ENCODE measurements around the gene LRRN1.

DNA sequence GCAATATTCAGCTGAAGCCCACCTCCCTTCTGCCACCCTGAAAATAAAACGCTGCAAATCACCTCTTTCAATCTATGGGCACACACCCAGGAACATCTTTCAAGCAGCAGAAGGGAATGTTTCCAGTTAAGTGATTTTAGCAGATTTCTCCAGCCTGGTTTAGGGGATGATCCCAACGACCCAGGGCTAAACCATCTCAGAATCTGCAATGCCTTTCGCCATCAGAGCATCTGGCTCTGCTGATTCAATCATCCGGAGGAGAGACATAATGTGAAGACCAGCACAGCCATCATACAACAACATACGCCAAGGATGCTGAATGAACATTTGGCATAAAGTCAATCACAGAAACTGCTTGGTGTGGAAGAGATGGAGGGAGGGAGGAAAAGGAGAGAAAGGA lies 15.5 kb upstream of the LRRN1 start:
- TF ChIP-seq, protein P1, sequence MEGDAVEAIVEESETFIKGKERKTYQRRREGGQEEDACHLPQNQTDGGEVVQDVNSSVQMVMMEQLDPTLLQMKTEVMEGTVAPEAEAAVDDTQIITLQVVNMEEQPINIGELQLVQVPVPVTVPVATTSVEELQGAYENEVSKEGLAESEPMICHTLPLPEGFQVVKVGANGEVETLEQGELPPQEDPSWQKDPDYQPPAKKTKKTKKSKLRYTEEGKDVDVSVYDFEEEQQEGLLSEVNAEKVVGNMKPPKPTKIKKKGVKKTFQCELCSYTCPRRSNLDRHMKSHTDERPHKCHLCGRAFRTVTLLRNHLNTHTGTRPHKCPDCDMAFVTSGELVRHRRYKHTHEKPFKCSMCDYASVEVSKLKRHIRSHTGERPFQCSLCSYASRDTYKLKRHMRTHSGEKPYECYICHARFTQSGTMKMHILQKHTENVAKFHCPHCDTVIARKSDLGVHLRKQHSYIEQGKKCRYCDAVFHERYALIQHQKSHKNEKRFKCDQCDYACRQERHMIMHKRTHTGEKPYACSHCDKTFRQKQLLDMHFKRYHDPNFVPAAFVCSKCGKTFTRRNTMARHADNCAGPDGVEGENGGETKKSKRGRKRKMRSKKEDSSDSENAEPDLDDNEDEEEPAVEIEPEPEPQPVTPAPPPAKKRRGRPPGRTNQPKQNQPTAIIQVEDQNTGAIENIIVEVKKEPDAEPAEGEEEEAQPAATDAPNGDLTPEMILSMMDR (IDR thresholded peaks at IDR 0.05 in 8 of 11, conservative IDR thresholded peaks at IDR 0.05 in 3 of 11): no peak
- no peak for TF ChIP-seq POLR2A (IDR thresholded peaks at IDR 0.05)

Data from spleen (tissue), 7 donors.